GM12872 (cell line): ENCODE measurements around the gene INSC.

Source experiments
- TF ChIP-seq, protein P1 (sequence below): IDR thresholded peaks from 3 replicates; pipeline ENCODE4 v1.5.1; 2011; ENCODE audit warnings: low read depth, mild to moderate bottlenecking, low read length, moderate library complexity; ENCODE audit not compliant: insufficient read depth

INSC gene

DNA sequence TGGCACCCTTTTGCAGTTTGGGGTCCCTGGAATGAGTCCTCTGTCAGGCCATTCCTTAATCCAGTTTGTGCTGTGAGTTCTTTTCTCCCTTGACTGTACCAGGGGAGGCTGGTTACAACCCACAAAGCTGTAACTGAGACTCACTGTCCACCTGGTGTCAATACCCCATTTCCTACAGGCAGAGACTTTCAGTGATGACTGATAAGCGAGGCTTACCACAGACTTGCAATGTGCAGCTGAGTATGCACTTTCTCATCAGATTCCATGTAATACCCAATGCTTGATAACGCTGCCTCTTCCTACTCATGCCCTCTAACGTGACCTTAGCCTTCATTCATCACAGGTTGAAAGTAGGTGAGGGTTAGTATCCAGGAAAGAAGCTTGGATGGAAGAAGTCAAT lies 120.1 kb downstream of the INSC start:
- TF ChIP-seq, protein P1, sequence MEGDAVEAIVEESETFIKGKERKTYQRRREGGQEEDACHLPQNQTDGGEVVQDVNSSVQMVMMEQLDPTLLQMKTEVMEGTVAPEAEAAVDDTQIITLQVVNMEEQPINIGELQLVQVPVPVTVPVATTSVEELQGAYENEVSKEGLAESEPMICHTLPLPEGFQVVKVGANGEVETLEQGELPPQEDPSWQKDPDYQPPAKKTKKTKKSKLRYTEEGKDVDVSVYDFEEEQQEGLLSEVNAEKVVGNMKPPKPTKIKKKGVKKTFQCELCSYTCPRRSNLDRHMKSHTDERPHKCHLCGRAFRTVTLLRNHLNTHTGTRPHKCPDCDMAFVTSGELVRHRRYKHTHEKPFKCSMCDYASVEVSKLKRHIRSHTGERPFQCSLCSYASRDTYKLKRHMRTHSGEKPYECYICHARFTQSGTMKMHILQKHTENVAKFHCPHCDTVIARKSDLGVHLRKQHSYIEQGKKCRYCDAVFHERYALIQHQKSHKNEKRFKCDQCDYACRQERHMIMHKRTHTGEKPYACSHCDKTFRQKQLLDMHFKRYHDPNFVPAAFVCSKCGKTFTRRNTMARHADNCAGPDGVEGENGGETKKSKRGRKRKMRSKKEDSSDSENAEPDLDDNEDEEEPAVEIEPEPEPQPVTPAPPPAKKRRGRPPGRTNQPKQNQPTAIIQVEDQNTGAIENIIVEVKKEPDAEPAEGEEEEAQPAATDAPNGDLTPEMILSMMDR: no peak

DNA sequence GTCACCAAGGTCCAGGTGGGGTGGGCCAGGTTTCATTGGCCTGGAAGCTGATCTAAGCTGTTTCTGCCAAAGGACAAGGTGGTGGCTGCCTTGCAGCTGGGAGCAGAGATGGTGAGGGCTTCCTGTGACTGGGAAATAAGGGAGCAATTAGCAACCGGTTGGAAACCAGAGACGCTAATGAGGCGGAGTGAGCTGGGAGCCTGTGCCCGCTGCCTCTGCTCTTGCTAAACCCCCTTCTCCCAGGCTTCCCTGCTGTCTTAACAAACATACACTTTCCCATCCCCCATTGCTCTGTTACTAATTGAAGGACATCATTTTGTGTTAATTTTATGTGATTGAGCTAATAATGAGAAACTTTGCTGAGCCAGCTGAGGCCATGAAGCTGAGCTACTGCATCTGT lies 121.8 kb downstream of the INSC start:
- TF ChIP-seq, protein P1: no peak

DNA sequence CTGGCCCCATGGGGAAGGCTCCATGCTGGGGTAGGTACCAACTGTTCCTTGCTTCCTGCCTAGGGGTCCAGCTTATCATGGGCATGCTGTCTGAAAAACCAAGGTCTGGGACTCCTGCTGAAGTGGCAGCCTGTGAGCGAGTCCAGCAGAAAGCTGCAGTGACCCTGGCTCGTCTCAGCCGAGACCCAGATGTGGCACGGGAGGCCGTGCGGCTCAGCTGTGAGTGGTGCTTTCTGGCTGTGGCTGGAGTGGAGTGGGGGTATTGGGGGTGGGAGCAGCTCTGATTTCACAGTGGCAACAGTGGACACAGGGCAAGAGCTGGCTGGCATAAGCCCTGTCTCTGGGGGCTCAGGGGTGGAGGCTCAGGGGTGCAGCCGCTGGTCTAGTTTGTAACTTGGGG lies 124.1 kb downstream of the INSC start:
- TF ChIP-seq, protein P1: no peak

DNA sequence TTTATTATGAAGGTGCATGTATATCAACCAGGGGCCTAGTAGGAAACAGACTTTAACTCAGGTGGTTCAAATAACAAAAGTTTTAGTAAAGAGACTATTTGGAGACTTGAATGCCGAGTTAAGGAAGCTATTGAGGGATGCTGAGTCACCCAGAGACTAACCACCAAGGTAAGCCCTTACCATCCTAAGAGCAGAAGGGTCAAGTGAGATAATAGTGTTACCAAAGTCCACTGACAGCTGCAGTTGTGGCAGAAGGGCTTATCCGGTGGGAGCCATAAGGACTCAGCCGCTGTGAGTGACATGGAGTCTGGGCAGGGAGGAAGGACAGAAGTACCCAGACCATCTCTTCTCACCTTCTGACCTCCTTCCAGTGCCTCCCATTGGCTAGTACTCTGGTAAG lies 134.0 kb downstream of the INSC start:
- TF ChIP-seq, protein P1: no peak

DNA sequence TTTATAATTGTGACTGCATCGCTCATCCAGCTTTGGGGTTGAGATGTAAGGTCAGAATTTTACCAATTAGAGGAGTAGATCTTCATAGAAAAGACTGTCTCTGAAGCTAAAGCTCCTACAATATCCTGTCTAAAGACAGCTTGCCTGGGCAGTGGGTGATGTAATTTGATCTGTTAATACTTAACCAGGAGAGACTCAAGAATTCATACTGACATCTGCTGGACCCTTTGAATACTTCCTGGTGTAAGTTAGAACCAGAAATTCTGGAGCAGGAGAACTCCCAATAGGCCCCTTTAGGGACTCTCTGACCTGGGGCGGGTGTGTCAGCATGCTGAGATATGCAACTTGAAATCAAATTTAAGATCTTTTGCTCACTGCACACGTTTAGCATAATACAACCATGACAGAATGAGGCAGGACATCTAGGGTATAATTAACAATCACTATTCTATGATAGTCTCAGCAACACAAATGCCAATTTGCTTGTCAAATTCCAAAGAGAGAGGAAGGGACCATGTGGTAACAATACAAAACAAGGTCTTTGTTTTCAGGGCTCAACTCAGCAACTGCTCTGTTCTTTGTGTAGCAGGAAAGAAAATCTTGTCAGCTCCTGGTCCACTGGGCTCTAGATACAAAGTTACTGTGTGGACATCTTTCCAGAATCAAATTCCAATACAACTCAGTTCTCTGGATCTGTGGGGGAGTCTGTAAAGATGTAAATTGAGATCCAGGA lies 143.9 kb downstream of the INSC start:
- TF ChIP-seq, protein P1: peak; percentile 25; the same call in 1 of the 3 replicates

DNA sequence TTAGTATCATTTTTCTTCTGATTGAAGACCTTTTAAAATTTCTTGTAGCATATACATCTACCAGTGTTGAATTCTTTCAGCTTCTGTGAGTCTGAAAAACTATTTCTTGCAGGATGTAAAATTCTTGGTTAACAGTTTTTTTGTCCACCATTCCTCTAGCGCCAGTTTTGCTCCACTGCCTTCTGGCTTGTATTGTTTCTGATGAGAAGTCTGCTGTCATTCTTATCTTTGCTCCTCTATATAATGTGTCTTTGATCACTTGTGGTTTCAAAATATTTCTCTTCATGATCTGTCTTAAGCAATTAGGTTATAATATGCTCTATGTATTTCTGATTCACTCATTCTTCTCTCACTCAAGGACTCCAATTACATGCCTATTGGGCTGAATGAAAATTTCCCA lies 152.3 kb downstream of the INSC start:
- TF ChIP-seq, protein P1: no peak

DNA sequence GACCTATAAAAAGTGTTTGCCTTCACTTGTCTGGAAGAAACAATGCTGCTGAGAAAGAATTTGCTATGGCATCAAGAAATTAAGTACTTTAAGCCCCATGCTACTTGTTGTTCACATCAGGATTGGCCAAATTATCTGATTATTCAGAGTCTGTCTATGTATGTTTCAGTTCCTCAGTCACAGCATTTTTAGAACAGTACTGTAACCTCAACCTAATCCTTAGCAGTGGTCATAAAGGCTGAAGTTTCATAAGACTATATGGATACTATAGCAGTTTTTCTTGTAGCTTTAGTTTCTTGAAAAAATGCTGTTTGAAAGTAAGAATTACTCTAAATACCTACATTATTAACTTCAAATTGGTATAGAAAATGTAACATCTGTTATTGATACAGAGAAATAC lies 153.9 kb downstream of the INSC start:
- TF ChIP-seq, protein P1: no peak

DNA sequence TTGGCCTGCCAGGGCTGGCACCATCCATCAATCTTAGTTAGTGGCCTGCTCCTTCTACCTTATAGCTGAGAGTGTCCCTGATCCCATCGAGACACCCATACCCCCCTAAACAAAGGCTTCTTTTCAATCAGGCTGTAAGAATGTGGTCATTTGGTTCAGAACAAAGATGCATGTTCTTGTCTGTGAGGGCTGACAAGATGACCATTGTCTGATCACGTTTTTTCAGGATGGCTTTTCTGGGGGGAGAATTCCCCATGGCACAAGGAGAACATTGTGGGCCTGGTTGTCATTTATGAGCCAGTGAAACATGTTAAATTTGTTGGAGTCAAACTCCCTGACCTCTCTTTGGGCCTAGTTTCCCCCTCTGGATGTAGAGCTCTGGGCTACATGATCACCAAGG lies 160.4 kb downstream of the INSC start:
- TF ChIP-seq, protein P1: no peak
